ENCODE data around the gene SLC4A5.

The SLC4A5 gene

DNA sequence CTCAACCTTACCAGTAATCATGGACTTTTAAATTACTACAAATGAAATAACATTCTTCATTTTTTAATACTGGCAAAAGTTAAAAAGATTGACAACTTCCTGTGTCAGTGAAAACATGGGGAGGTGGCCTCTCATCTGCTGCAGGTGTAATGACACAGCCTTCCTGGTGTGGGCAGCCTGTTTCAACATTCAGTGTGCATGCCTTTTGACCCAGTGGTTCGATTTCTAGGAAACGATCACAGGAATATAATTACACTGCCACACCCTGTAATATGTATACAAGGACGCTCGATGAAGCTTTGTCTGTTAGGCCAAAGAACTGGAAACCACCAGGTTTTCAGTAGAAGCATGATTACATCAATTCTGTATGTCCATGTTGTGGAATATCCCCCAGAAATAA, 76.1 kb downstream of the SLC4A5 start:
- TF ChIP-seq, protein P1, sequence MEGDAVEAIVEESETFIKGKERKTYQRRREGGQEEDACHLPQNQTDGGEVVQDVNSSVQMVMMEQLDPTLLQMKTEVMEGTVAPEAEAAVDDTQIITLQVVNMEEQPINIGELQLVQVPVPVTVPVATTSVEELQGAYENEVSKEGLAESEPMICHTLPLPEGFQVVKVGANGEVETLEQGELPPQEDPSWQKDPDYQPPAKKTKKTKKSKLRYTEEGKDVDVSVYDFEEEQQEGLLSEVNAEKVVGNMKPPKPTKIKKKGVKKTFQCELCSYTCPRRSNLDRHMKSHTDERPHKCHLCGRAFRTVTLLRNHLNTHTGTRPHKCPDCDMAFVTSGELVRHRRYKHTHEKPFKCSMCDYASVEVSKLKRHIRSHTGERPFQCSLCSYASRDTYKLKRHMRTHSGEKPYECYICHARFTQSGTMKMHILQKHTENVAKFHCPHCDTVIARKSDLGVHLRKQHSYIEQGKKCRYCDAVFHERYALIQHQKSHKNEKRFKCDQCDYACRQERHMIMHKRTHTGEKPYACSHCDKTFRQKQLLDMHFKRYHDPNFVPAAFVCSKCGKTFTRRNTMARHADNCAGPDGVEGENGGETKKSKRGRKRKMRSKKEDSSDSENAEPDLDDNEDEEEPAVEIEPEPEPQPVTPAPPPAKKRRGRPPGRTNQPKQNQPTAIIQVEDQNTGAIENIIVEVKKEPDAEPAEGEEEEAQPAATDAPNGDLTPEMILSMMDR (IDR thresholded peaks at IDR 0.05; ENCODE audit: low read depth, low read length, missing control alignments) = no peak
- no peak for DNase-seq (ENCODE audit: extremely low read depth, low read depth)

GRCh38 chr2:74264281-74264680, 78.9 kb downstream of the SLC4A5 start:
- H3K4me3 ChIP-seq (replicated peaks; ENCODE audit: low read depth, low read length) = no peak overlapping the region
- no peak for DNase-seq (ENCODE audit: extremely low read depth, low read depth)
- TF ChIP-seq, protein P1 (IDR thresholded peaks at IDR 0.05; ENCODE audit: low read depth, low read length, missing control alignments) = no peak

More for the DNA sequence above, 76.1 kb downstream of the SLC4A5 start:
- H3K4me3 ChIP-seq (replicated peaks; ENCODE audit: low read depth, low read length) = no peak overlapping the region

DNA sequence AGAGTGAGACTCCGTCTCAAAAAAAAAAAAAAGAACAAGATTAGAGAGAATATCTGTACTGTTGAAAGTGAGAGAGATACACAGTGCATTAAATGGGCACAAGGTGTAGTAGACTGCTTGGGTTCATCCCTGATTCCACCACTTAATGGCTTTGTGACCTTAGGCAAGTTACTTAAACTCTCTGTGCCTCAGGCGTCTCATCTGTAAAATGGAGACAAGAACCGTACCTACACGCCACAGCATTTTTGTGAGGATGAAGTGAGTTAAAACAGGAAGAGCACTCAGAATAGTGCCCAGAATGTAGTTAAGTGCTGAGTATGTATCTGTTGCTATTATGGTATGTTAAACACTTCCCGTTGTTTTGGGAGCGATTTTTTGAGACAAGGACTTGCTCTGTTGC, 80.5 kb downstream of the SLC4A5 start:
- TF ChIP-seq, protein P1 (IDR thresholded peaks at IDR 0.05; ENCODE audit: low read depth, low read length, missing control alignments) = no peak
- no peak for DNase-seq (ENCODE audit: extremely low read depth, low read depth)
- H3K4me3 ChIP-seq (replicated peaks; ENCODE audit: low read depth, low read length) = no peak overlapping the region

- no peak for DNase-seq (ENCODE audit: extremely low read depth, low read depth)
- H3K4me3 ChIP-seq (replicated peaks; ENCODE audit: low read depth, low read length) = no peak overlapping the region
- TF ChIP-seq, protein P1 (IDR thresholded peaks at IDR 0.05; ENCODE audit: low read depth, low read length, missing control alignments) = peak; percentile 56
Measured at GRCh38 chr2:74261204-74261864, 81.9 kb downstream of the SLC4A5 start.

DNA sequence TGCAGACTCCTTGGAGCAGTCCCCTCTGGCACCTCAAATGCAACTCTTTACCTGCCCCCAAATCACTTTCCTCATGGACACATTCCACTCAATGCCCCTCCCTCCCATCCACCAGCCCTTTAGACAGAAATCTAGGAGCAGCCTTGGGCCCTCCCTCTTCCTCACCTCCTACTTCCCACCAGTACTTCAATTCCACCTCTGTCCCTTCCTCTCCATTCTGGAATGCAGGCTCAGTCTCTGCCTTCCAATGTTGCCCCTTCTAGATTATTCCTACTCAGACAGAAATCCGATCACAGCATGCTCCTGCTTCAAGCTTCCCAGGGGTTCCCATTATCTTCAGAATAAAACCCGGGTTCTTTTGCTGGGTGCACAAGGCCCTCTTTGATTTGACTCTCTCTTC, 82.7 kb downstream of the SLC4A5 start:
- H3K4me3 ChIP-seq (replicated peaks; ENCODE audit: low read depth, low read length) = no peak overlapping the region
- DNase-seq (ENCODE audit: extremely low read depth, low read depth) = no peak
- TF ChIP-seq, protein P1 (IDR thresholded peaks at IDR 0.05; ENCODE audit: low read depth, low read length, missing control alignments) = no peak

DNA sequence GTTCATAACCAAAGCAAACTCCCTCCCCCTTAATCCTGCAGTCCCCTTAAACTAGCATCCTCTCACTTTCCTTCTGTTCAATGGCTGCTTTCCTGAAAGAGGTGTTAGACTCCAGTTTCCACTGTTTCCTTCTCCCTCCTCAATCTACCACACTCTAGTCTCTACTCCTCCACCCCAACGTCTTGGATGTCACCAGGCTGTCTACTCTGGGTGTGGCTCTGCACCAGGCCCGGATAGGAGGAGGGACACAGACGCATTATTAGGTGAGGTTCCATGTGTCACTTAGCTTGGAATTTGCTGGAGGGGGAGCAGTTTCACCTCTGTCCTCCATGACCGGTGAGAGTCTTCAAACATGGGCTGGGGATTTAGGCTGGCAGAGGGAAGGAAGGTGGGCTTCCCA, 83.5 kb downstream of the SLC4A5 start:
- H3K4me3 ChIP-seq (replicated peaks; ENCODE audit: low read depth, low read length) = no peak overlapping the region
- DNase-seq (ENCODE audit: extremely low read depth, low read depth) = no peak
- TF ChIP-seq, protein P1 (IDR thresholded peaks at IDR 0.05; ENCODE audit: low read depth, low read length, missing control alignments) = no peak

DNA sequence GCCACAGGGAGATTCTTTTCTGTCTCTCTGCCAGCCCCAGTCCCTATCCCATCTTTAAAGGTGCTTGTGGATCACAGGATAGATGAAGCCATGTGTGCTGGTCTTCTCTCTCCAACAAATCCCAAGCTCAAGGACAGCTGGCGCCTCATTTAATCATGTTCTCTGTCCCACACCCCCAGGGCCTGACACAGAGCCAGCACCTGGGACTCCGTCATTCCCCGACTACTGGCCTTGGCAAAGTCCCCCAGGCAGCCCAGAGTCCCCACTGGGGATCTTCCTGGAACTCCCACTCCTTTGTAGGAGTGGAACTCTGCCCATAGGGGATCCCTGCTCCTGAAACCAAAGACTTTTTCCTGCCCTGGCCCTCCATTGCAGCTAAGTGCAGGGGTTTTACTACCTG, 84.0 kb downstream of the SLC4A5 start:
- no peak for DNase-seq (ENCODE audit: extremely low read depth, low read depth)
- H3K4me3 ChIP-seq (replicated peaks; ENCODE audit: low read depth, low read length) = no peak overlapping the region
- TF ChIP-seq, protein P1 (IDR thresholded peaks at IDR 0.05; ENCODE audit: low read depth, low read length, missing control alignments) = no peak
